GM21515 (cell line): Measurements from ENCODE around the gene PDZD2.

Experiments used
- ATAC-seq: cut with Tn5 transposase; IDR thresholded peaks from one replicate; pipeline ENCODE4 v1.9.1; 2021; ENCODE audit not compliant: unreplicated experiment

Gene PDZD2

DNA sequence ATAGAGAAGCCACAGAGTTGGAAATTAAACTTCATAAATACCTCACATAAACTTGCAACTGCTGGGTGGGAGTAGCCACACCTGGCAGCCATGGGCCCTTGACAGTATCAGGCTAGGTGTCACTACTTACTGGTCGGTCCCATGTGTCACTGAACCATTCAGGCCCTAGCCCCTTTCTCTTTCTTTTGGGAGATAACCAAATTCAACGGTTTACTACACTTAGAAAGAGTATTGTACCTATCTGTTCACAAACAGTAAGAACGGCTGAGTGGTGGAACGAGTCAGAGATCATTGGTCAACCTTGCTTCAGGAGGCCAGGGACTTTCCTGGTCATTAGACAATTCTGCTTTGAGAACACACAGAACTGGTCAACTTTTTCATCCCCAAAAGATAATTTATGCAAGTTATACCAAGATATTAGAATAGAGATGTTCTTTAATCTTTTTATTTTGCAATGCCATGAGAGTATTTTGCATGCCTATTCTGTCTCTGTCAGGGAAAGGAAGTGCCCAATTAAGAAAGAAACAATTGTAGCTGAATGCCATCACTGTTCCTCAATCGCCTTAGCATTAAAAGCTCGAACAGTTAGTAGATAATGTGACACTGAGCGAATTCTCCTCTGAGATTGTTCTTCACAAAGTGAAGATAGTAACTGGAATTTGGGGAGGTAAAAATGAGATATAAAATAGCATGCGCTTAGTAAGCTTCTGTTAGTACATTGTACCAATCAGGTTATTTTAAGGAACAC, 484.3 kb downstream of the PDZD2 start:
- ATAC-seq: no peak

DNA sequence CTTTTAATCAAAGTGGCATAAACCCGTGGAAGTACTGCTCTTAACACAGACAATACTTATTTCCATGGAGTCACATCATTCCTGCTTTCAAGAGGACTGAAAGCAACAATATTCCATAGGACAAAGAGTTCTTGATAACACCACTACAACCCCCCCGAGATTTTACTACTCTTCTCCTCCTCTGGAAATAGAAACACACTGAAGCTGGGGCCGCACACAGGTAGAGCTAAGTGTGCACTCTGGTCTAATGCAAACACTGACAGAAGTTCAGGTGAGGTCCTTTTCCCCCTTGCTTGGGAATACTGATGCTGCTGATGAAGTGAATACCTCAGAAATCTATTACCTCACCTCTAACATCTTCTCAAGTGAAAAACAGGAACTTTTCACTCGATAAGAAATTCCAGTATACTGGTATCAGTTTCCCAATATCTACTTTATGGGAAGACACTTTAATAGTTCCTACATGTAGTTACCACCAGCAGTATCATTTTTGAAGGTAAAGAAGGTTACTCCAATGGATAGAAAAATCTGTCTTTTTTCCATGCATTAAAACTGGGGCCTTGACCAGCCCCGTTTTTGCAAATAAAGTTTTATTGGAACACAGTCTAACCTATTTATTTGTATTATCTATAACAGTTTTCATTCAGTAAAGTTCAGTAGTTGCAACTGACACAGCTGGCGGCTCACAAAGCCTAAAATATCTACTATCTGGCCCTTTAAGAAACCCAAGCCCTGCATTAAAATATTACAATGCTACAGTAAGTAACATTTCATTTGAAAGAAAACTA, 485.2 kb downstream of the PDZD2 start:
- no peak for ATAC-seq

DNA sequence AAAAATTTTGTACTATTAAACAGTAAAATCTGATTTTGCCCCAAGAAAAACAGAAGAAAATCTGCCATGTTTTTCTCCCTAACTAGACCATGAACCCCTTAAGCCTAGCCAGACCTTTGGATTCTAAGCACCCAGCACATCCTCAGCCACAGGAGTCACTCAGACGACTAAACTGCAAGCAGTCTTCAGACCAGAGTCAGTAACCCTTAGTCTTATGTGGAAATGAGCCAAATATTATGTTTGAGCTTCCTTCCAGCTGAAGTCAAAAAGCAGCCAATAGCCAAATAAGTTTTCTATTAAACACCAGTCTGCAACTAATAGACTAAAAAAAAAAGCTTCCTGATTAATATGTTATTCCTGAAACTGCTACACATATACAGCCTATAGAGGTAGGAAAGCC, 487.8 kb downstream of the PDZD2 start:
- no peak for ATAC-seq

DNA sequence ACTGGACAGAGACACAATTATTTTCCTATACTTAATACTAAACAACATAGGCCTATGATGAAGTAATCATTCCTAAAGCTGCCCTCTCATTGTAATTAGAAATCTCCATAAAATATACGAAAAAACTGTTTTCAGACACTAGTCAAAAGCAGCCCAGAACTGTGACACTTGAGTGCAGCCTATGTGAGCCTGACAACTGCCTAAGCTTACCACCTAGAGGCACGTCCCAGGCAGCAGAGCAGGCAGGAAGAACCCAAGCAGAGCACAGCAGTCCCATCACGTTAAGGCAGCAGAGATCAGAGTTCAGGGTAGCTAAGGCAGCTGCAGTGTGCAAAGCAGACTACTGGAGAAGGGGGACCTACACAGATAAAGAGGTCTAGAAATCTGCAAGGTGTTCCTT, 488.8 kb downstream of the PDZD2 start:
- ATAC-seq: no peak

DNA sequence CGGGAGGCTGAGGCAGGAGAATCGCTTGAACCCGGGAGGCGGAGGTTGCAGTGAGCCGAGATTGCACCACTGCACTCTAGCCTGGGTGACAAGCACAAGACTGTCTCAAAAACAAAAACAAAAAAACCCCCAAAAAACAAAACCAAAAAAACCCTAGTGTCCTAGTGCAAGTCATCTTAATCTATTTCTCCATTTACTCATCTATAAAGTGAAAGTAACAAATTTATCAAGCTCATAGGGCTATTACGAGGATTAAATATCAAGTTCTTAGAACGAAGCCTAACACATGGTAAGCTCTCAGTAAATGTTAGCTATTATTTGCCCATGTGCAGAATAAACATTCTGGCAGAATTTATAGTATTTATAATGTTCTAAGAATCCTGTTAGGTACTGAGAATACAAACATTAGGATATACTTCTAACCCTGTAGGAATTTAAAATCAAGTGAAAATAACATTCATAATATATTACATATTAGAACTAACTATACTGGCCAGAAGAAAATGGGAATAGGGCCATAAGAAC, 490.2 kb downstream of the PDZD2 start:
- ATAC-seq: no peak

DNA sequence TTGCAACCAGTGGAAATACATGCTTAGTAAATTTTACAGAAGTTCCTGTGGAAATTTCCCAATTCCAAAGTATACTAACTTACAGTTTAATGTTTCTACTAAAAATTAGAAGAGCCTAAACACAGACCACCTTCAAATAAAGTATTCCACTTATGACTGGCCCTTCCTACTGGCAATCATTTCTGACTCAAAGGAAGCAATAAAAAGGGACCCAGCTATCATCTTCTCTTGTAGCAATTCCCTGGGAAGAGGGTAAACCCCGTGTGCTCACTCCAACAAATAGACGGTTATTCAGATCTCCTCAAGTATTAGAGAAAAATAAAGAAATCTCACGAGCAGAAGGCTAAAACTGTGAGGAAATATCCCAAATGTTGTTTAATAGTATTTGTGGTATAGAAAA, 491.9 kb downstream of the PDZD2 start:
- no peak for ATAC-seq

DNA sequence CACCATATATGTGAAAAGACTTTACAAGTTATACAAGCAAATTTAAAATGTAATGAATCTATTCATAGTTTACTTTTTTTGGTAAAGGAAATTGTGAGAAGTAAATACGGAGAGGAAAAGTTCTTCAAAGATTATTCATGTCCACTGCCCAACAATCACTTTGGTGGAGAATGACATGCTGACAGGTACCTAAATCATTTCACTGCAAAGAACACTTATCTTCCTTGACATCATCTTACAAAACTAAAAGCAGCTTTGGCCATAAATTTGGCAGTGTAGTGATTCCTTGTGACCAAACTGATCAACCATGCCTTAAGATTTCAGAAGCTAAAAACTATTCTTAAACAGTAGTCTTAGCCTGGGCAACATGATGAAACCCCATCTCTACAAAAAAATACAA, 492.7 kb downstream of the PDZD2 start:
- ATAC-seq: no peak

DNA sequence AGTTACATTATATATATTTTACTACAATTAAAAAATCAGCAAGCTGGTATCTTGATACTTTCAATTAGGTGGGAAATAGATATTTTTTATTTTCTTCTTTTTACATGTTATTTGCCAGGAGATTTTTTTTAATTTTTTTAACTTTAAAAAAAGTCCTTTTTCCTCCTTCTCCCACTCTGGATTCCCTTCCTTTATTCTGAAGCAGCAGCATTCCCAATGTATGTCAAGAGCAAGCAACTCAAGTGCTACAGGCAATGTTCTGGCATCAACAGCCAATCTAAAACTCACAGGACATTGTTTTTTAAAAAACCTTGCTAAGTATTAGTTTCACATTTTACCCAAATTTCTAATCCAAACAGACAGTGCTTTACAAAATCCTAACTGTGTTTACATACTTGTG, 493.8 kb downstream of the PDZD2 start:
- no peak for ATAC-seq

DNA sequence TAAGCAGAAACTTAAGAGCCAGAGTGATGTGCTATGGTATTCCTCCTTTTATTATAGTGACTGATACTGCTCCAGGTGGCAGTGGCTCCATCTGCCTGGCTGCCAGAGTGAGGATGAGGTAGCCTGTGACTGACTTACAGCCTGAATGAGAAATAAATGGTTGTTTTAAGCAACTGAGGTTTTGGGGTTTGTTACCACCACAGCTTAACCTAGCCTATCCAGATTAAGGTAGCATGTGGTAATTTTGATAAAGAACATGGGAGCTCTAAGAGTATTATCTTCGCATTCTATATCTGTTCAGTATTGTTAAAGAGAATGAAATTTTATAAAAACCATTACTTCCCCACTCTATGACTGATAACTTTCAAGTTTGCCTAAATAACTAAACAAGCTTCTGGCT, 496.2 kb downstream of the PDZD2 start:
- ATAC-seq: no peak

DNA sequence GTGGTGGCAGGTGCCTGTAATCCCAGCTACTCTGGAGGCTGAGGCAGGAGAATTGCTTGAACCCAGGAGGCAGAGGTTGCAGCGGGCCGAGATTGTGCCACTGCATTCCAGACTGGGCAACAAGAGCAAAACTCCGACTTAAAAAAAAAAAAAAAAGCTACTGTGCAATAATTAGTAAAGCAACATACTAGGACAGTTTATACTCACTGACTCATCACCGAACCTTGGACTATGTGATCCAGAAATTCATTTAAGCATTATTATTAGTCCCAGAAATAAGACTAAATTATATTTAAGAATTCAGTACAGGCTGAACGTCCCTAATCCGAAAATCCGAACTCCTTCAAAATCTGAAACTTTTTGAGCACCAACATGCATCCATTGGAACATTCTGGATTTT, 497.4 kb downstream of the PDZD2 start:
- ATAC-seq: no peak

DNA sequence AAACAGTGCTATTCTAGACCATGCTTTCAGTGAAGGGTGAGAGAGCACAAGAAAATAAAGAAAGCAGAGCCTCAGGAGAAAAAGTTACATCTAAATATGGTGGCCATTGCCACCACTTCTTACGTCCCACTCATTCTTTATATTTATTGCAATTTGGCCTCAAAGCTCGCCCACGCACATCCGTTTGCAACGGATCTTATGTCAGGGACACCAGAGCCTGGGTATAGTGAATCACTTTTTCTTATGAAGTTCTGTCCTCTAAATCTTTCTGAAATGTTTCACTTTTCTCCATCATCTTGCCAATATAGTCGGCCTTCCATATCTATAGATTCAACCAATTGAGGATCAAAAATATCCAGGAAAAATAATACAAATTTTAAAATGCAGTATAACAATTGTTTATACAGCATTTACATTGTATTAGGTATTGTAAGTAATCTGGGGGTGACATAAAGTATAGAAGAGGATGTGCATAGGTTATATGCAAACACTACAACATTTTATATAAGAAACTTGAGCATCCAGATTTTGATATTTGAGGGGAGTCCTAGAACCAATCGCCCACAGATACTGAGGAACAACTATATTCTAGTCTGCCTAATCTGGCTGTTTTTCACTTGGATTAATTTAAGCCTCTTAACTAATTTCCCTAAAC, 500.0 kb downstream of the PDZD2 start:
- ATAC-seq: no peak

DNA sequence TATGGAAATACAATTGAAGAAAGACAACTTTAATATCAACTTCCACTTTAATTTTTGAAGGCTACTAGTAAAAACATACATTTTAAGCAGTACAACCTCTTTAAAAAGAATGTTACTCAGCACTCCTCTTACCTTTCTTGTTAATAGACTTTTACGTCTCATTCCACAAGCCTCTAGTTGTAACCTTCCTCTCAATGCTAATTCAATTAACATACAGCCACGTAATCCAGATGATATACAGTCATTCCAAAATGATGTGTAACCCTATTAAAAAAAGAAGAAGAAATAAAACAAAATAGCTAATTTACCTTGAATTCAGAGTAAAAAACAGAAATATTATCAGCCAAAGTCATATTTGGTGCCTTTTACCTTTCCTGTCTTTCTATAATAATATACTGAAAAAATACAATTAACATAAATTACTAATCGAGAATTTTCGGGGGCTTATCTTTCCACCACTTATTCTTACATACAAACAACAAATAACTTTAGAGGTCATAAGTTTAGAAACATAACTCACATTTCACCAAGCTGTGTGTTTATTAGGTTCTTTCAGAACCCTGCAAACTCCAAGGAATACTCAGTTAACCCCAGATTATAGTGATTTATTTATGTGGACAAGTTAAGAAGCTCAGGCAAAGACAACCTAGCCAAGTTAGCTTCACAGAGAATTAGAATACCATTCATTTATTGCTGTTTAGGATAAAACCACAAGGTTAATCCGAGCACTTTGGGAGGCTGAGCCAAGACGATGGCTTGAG, 504.9 kb downstream of the PDZD2 start:
- ATAC-seq: no peak

DNA sequence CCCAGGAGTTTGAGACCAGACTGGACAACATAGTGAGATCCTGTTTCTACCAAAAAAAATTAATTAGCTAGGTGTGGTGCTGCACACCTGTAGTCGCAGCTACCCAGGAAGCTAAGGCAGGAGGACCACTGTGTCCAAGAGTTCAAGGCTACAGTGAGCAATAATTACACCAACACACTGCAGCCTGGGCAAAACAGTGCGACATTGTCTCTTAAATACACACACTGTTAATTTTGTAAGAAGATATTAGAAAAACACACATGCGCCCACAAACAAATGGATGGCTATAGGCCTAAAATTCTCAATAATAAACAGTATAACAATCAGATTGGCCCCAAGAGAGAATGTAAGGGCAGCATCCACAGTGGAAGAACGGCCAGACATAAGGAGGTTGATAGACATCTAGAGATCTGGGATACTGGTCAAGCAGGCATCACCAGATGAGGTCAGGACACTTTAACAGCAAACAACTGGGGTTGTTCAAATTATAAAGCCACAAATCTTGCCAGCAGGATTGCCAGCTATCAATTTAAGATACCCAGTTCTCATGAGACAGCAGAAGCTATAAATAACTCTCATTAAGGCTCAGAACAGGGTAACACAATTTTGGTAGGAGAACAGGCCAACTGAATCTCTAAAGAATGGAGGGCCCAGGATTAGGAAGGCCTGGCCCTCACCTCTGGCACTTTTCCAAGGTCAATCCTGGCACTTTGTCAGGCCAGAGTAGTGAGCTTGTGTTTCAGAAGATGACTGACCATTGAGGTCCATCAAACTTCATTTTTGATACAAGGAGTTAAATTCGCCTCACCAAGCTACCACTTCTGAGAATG, 505.7 kb downstream of the PDZD2 start:
- no peak for ATAC-seq

DNA sequence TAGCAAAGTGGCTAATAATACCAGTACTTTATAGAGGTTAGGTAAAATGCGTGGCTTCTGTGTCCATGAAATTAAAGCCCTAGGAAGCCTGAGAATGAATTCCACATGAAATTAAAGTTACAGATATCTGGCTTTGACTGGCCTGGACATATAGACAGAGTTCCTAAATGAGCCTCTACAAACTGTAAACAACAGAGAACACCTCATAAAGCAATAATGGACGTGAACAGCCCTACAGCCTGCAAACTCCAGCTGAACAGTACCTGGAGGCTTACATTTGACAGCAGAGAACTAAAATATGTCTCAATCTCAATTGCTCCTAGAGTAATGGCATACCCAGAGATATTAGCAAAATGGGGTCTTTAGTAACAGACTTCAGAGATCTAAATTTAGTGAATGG, 506.4 kb downstream of the PDZD2 start:
- no peak for ATAC-seq

DNA sequence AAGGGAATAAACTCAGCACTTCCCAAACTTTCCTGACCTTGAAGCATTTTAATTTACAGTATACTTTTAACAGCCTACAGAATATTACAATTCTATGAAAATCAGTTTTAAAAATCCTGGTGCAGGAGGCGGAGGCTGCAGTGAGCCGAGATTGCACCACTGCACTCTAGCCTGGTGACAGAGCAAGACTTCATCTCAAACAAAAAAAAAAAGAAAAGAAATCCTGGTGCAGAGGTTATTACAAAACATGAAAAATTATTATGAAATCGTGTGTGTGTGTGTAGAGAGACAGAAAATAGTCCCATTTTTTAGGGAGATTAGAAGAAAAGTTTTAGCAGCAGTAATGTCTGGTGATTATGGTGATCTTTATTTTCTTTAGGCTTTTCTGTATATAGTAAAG, 508.3 kb downstream of the PDZD2 start:
- ATAC-seq: no peak

DNA sequence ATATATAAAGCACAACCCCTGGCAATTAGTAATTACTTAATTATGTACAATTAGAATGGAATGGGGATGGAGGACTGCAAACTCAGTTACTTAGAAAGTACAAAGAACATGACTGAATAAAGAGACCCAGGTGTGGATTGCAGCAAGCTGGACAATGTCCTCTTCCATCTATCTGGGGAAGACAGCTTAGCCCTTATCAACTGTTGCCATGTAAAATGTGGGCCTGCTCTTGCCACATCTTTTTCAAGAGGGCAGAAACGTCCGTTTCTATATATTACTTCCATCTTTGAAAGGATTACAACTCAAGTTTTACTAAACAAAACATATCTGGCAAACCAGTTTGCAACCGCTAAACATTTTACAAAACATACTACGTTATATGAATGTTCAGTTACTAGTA, 509.0 kb downstream of the PDZD2 start:
- no peak for ATAC-seq

DNA sequence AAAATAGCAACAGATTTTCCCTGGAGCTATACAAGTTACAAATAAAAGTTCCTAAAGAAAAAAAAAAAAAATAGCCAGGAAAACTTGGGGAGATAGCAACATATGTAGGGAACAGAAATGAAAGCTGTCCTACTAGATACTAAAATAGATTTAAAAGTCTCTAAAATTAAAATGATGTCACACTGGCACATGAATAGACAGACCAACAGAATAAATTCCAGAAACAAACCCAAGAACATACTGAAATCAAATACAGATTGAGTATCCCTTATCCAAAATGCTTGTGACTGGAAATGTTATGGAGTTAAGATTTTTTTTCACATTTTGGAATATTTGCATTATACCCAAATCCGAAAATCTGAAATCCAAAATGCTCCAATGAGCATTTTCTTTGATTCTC, 511.4 kb downstream of the PDZD2 start:
- ATAC-seq: no peak

DNA sequence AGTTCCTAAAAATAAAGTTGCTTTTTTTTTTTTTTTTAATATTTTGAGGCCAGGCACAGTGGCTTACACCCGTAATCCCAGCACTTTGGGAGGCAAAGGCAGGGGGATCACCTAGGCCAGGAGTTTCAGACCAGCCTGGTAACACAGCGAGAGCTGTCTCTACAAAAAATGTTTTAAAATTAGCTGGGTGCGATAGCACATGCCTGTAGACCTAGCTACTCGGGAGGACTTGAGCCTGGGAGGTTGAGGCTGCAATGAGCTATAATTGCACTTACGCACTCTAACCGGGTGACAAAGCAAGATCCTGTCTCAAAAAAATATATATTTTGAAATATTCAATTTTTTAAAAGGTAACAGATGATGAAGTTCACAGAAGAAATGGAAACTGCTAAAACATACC, 512.3 kb downstream of the PDZD2 start:
- no peak for ATAC-seq

DNA sequence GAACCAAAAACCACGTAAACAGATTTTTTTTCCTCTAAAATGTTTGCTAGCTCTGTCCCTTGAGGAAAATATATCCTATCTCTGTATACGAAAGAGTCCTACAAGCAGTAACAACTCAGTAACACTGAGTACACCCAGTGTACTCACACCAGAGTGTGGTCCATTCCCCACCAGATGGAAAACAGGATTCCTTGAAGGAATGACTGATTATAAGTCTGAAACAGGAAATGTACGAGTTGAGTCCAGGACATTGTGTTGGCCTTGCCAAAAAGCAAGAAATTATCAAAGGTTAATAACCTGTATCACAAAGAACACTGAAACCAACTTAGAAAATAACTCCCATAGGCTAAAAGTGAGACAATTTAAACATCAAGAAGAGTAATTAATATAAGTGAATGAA, 514.8 kb downstream of the PDZD2 start:
- ATAC-seq: no peak

DNA sequence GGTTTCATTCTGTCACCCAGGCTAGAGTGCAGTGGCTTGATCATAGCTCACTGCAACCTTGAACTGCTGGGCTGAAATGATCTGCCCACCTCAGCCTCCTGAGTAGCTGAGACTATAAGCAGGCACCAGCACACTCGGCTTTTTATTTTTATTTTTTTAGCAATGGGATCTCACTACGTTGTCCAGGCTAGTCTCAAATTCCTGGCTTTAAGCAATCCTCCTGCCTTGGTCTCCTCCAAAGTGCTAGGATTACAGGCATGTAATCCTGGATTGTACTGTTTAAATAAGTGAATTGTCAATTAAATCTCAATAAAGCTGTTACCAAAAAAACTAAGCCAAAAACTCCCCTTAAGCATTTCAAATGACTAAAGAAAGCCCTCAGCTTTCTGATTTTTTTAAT, 516.3 kb downstream of the PDZD2 start:
- ATAC-seq: no peak
